SW480 (cell line): ENCODE data around the gene ACP4.
A peak's percentile ranks its signal among the peaks of the same experiment; 100 is the strongest.

Experiments
- DNase-seq: peaks from one replicate; pipeline ENCODE4 v3.0.0-alpha.2; 2016; ENCODE audit warnings: low spot score

The ACP4 gene

GRCh38 chr19:50822661-50823208 lies 32.5 kb downstream of the ACP4 start:
- DNase-seq, result no peak

- peak; percentile 91 for DNase-seq
These were observed 33.3 kb downstream of the ACP4 start, which contains the start of gene KLK1 for GRCh38 chr19:50823389-50824042. KLK1 (minus strand) TSS chr19:50823787; CDS start chr19:50823748, 39 bp downstream.

GRCh38 chr19:50826492-50827240 lies 36.5 kb downstream of the ACP4 start:
- DNase-seq, result no peak

- no peak for DNase-seq
These were observed 37.3 kb downstream of the ACP4 start for GRCh38 chr19:50827476-50827875.

GRCh38 chr19:50829801-50830200 lies 39.6 kb downstream of the ACP4 start:
- peak; percentile 67 for DNase-seq

- DNase-seq, result peak; percentile 96
These were observed 40.2 kb downstream of the ACP4 start for GRCh38 chr19:50830266-50831025.

GRCh38 chr19:50831026-50831396 lies 40.8 kb downstream of the ACP4 start:
- DNase-seq, result no peak

- no peak for DNase-seq
These were observed 42.5 kb downstream of the ACP4 start for GRCh38 chr19:50832666-50833065.

GRCh38 chr19:50833117-50833801 lies 43.0 kb downstream of the ACP4 start, which contains the start of gene KLK15:
KLK15 (minus strand) TSS chr19:50833574; CDS start chr19:50831492, 2,082 bp downstream.
- no peak for DNase-seq

- no peak for DNase-seq
These were observed 43.6 kb downstream of the ACP4 start for GRCh38 chr19:50833802-50834167.

- DNase-seq, result peak; percentile 65
These were observed 45.0 kb downstream of the ACP4 start for GRCh38 chr19:50835103-50835784.

- peak; percentile 86 for DNase-seq
These were observed 45.7 kb downstream of the ACP4 start for GRCh38 chr19:50835785-50836542.

GRCh38 chr19:50836543-50837195 lies 46.5 kb downstream of the ACP4 start:
- no peak for DNase-seq

GRCh38 chr19:50837300-50837699 lies 47.1 kb downstream of the ACP4 start:
- DNase-seq, result no peak

- no peak for DNase-seq
These were observed 48.0 kb downstream of the ACP4 start for GRCh38 chr19:50838239-50838638.

GRCh38 chr19:50839712-50840655 lies 49.8 kb downstream of the ACP4 start:
- DNase-seq, result no peak

- DNase-seq, result no peak
These were observed 51.9 kb downstream of the ACP4 start for GRCh38 chr19:50842130-50842529.

GRCh38 chr19:50843205-50843604 lies 53.0 kb downstream of the ACP4 start:
- no peak for DNase-seq

GRCh38 chr19:50843701-50844221 lies 53.5 kb downstream of the ACP4 start:
- DNase-seq, result no peak
